ENCODE measurements around the gene SLIT3.
A peak's percentile ranks its signal among the peaks of the same experiment; 100 is the strongest.

Gene SLIT3

DNA sequence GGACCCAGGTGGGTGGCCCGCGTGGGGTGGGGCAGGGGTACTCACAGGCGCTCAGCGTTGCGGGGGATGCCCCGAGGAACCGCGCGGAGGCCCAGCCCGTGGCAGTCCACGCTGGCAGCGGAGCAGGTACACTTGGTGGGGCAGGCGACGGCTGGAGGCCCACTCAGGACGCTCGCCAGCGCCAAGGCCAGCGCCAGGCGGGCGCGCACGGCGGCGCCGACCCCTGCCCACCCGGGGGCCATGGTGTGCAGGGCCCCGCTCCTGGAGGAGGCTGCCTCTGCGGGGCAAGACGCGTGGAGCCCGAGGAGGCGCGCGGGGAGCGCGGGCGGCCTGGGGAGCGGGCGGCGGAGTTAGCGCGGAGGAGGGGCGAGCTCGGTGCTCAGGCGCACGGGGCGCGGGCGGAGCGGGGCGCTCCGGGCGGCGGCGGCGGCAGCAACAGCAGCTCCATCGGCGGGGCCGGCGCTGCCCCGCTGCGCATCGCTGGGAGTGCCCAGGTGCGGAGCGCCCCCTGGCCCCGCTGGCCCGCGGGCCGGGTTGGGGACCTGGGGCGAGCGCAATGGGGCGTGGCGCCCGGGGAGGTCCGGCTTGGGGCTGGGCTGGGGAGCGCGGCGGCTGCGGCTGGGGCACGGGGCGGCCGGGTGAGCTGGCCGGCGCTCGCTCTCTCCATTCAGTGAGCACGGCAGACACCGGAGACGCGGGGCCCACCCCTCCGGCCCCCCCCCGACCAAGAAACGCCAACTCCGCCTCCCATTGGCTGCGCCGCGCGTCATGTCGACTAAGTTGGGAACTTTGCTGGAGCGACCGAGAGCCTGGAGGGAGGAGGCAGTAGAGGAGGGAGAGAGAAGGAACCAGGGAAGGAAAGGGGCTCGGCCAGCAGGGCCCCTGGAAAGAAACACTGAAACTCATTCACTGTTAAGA, at the start of gene SLIT3:
Gene SLIT3 (minus strand): TSS at position 672 of the 918 bp plus-strand sequence. CDS start 430 bp downstream, at position 242.
- no peak for DNase-seq (ENCODE audit: low read depth in 4 of 4, low spot score in 1 of 4)

DNA sequence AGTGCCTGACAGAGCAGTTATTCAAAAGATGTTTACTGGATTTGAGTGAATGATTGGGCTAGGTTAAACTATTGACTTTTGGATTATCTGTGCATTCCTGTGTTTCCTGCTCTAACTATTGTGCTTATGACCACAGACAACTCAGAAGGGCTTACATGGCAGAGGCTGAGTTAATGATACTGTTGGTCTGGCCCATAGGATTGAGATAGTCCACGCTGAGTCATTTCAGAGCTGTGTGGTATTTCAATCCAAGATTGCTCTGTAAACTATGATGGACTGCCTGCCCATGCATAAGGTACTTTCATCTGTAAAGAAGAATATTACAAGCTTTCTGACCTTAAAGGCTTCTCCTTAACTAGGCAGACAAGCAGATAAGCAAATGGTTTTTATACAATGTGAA, 49.1 kb upstream of the SLIT3 start:
- no peak for DNase-seq (ENCODE audit: low read depth in 4 of 4, low spot score in 1 of 4)

GRCh38 chr5:169347786-169348185, 46.8 kb upstream of the SLIT3 start:
- no peak for DNase-seq (ENCODE audit: low read depth in 4 of 4, low spot score in 1 of 4)

DNA sequence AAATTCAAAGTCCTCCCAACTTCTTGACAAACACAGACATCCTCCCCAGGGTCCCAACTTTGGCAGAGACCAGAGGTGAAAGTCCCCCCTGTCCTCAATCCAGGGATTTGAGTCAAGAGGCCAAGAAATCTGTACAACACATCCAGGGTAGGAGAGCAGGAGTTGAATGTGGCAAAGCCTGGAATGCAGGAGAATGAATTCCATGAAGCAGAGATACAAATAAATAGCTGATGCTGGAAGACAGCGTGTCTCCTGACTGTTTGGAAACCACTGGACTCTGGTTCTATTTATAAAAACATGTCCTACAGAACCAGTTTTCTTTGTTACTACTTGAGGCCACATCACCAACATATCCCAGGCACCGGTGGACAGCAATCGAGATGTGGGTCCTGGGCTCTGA, 43.7 kb upstream of the SLIT3 start:
- DNase-seq (ENCODE audit: low read depth in 4 of 4, low spot score in 1 of 4): no peak

DNA sequence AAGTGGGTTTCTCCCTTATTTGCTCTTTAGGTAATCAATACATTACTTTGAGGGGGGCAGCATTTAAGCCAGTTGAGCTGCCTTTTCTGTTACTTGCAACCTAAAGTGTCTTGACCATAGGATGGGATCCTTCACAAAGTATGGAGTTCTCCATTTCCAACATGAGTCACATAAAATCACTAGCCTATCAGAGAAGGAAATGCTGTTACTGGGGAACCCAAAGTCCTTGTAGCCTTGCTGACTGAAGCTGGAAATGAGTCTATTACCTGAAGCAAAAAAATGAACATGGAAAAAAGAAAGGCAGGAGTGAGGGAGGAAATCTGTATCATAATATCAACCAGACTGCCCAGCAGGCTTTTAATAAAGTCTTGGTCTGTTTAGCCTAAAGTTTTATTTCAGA, 42.8 kb upstream of the SLIT3 start:
- no peak for DNase-seq (ENCODE audit: low read depth in 4 of 4, low spot score in 1 of 4)

DNA sequence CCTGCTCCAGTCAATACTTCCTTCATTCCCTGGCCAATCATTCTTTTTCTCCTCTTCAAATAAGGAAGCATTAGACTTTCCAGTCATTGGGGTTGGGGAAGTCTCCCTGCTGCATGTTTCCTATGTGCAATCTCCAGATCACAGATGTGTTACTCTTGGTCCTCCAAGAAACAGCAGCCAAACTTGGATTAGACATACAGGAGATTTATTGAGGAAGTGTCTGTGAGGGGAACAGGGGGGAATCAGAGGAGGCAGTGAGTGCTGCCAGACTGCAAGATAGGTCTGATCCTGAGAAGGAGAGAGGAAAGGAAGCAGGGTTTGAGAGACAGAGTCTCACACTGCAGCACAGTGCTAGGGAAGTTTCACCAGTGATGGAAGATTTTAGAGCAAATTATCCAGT, 40.6 kb upstream of the SLIT3 start:
- DNase-seq (ENCODE audit: low read depth in 4 of 4, low spot score in 1 of 4): no peak

DNA sequence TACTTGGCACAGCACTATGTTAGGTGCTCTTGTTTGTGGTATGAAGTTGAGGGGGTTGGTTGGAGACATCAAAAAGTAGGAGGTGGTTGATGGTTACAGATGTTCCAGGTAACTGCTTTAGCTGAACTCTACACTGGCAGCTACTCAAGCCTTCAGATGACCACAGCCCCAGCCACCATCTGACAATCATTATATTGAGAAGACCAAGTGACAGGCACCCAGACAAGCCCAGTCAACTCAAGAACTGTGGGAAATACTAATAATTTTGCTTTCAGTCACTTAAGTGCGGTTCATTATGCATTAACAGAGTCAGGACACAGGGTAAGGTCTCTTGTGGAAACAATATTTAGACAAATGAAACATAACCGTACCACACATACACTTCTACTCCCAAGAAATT, 38.9 kb upstream of the SLIT3 start:
- DNase-seq (ENCODE audit: low read depth in 4 of 4, low spot score in 1 of 4): no peak

GRCh38 chr5:169336242-169336641, 35.3 kb upstream of the SLIT3 start:
- DNase-seq (ENCODE audit: low read depth in 4 of 4, low spot score in 1 of 4): no peak

DNA sequence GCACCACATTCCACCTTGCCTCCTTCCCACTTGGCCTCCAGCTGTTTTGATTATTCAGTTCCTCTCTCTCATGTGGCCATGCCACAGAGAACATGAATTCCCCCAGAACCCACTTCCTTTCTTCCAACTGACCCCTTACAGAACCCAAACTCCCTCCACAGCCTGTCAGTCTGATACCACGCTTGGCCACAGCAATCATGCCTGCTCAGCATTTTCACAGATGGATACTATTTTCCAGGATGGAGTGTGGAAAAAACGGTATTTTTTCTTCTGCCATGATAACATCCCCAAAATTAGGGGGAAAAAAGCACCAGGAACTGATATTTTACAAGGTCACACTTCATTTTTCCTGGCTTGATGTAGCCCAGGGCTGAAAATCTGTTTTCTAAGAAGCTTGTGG, 34.9 kb upstream of the SLIT3 start:
- DNase-seq (ENCODE audit: low read depth in 4 of 4, low spot score in 1 of 4): no peak

- no peak for DNase-seq (ENCODE audit: low read depth in 4 of 4, low spot score in 1 of 4)
Measured at GRCh38 chr5:169333518-169333917, 32.6 kb upstream of the SLIT3 start.

GRCh38 chr5:169331292-169331852, 30.4 kb upstream of the SLIT3 start:
- no peak for DNase-seq (ENCODE audit: low read depth in 4 of 4, low spot score in 1 of 4)

DNA sequence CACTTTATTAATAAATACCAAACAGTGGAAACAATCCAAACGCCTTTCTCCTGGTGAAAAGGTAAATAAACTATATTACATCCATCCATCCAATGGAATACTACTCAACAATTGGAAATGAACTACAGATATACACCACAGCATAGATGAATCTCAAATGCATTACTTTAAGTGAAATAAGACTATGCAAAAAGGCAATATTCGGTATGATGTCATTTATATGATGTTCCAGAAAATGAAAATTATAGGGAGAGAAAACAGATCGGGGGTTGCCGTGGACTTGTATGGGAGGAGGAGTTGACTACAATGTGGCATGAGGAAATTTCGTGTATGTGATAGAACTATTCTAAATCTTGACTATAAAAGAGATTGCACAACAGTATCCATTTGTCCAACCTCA, 27.5 kb upstream of the SLIT3 start:
- no peak for DNase-seq (ENCODE audit: low read depth in 4 of 4, low spot score in 1 of 4)

GRCh38 chr5:169325273-169325672, 24.3 kb upstream of the SLIT3 start:
- no peak for DNase-seq (ENCODE audit: low read depth in 4 of 4, low spot score in 1 of 4)

DNA sequence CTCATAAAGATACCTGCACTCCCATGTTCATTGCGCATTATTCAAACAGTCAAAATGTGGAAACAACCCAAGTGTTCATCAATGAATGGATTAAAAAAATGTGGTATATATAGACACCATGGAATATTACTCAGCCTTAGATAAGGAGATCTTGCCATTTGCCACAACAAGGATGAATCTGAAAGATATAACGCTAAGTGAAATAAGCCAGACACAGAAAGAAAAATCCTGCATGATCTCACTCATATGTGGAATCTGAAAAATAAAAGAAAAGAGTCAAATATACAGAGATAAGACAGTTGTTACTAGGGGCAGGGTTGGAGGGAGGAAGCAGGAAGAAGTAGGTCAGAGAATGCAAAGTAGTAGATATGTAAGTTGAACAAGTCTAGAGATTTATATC, 17.6 kb upstream of the SLIT3 start:
- DNase-seq (ENCODE audit: low read depth in 4 of 4, low spot score in 1 of 4): no peak

GRCh38 chr5:169307646-169308045, 6.7 kb upstream of the SLIT3 start:
- DNase-seq (ENCODE audit: low read depth in 4 of 4, low spot score in 1 of 4): no peak

DNA sequence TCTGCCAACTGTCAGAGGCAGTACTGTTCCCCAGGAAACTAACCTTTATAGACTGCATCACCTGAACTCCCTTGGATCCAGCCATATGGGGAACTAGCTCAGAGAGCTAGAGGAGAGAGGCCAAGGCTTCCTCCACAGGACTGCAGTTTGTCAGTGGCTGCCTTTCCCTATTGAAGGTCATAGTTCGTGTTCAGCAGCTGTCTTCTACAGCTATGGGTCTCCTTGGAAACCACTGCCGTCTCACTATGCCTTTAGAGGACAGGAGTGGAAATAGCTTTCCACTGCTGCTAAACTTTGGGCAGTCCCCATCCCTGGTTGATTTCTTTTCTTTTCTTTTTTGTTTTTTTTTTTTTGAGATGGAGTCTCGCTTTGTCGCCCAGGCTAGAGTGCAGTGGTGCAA, 4.4 kb upstream of the SLIT3 start:
- DNase-seq (ENCODE audit: low read depth in 4 of 4, low spot score in 1 of 4): no peak

DNA sequence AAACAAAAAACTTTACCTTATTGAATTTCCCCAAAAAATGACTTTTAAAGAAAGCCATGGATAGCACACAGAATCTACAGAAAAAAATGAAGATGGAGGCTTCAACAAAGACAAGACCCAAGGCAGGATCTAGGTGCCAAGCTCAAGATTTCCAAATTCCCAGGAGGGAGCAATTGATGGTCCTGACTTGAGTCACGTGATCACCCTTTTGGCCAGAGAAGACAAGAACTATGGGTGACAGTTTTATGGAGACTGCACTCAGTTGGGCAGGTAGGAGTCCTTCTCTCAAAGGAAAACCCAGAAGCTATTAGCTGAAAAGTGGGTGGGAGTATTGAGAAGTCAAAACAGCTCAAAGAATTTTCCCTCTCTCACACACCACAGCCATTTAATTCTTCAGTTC, 3.2 kb upstream of the SLIT3 start:
- DNase-seq (ENCODE audit: low read depth in 4 of 4, low spot score in 1 of 4): no peak

- DNase-seq (ENCODE audit: low read depth in 4 of 4, low spot score in 1 of 4): no peak
Measured at GRCh38 chr5:169303119-169303515, 2.2 kb upstream of the SLIT3 start.

GRCh38 chr5:169302491-169303118, 1.7 kb upstream of the SLIT3 start:
- DNase-seq (ENCODE audit: low read depth in 4 of 4, low spot score in 1 of 4): peak; percentile 17 to 54 (median 36)

DNA sequence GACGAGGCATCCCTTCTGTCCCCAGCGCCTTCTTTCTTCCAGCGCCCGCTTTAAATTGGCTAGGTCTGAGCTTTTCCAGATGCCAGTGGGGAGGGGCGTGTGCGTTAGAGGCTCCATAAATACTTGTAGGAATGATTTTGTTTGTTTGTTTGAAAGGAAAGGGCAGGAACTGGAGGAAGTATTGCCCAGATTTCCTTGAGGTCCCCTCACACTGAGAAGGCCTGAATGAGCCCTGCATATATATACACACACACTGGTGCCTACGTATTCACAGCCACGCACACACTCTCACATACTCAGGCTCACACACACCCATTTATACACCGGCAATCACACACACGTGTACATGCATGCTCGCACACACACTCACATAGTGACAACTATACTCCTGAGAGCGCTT, 1.0 kb upstream of the SLIT3 start:
- no peak for DNase-seq (ENCODE audit: low read depth in 4 of 4, low spot score in 1 of 4)

DNA sequence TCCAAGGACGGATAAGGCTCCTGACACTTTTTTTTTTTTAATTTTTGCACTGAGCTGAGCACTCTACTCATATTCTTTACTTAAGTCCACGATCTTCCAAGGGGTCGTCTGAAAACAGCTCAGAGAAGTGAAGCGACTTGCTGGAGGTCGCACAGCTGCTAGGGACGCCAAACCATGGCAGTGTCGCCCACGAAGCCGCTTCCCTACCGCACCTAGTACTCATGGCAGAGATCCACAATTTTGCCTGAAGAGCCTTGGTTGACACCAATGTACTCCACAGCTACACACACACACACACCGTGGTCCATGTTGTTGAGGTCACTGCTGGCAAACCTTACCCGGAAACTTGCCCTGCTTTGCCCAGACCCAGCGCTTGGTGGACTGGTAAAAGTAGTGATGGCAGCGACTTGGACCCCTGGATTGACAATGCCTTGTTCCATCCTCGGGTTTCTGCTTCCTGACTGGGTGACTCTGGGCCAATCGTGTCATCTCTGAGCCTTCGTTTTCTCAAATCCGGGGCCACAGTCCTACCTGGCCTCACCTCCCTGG, 521 bp upstream of the SLIT3 start:
- DNase-seq (ENCODE audit: low read depth in 4 of 4, low spot score in 1 of 4): no peak
